Neutrophil (primary cell): ENCODE measurements around the gene CFLAR.

ENCODE experiments used
- H3K27ac ChIP-seq: fragments of 200-600 bp; sonication (generic); 2 replicates; pipeline ENCODE4 v1.5.1; 2016; ENCODE audit warnings: mild to moderate bottlenecking, moderate library complexity
- H3K27me3 ChIP-seq: fragments of 200-600 bp; sonication (generic); 2 replicates; pipeline ENCODE4 v1.6.0; 2016; ENCODE audit warnings: mild to moderate bottlenecking
- H3K36me3 ChIP-seq: fragments of 200-600 bp; sonication (generic); 2 replicates; pipeline ENCODE4 v1.5.1; 2017
- H3K4me1 ChIP-seq, 2 experiments: fragments of 200-600 bp in 1 of 2; sonication (generic) in 1 of 2; 1 replicate in 1 of 2; 2 replicates in 1 of 2; pipeline versions ENCODE4 v1.5.1 to v1.6.1; 2013 to 2016; ENCODE audit warnings: low read depth in 1 of 2, low read length in 1 of 2, mild to moderate bottlenecking in 1 of 2, moderate library complexity in 1 of 2; ENCODE audit not compliant: control insufficient read depth in 1 of 2, insufficient read depth in 1 of 2
- H3K4me3 ChIP-seq, 2 experiments: fragments of 200-600 bp in 1 of 2; sonication (generic) in 1 of 2; 1 replicate in 1 of 2; 2 replicates in 1 of 2; pipeline ENCODE4 v1.5.1; 2013 to 2016; ENCODE audit warnings: low read depth in 1 of 2, low read length in 1 of 2, mild to moderate bottlenecking in 1 of 2, moderate library complexity in 1 of 2
- H3K9me3 ChIP-seq: fragments of 200-600 bp; sonication (generic); 2 replicates; pipeline ENCODE4 v1.5.1; 2016
- TF ChIP-seq, protein P1 (sequence below): fragments of 200-600 bp; sonication (generic); IDR thresholded peaks from 2 replicates; pipeline ENCODE4 v1.5.1; 2016; ENCODE audit warnings: antibody characterized with exemption

The CFLAR gene

DNA sequence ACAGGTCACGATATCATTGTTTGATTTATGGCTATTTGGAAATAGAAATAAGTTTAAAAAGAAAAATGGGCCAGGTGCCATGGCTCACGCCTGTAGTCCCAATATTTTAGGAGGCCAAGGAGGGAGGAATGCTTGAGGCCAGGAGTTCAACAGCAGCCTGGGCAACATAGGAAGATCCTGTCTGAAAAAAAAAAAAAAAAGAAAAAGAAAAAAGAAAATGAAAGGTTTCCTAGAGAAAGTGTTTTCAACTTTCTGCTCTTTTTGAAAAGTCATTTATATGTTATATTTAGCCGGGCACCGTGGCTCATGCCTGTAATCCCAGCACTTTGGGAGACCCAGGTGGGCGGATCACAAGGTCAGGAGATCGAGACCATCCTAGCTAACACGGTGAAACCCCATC is 41.0 kb upstream of the CFLAR start:
- no peaks in the 10 kb centered on the region for H3K27me3 ChIP-seq
- TF ChIP-seq, protein P1, sequence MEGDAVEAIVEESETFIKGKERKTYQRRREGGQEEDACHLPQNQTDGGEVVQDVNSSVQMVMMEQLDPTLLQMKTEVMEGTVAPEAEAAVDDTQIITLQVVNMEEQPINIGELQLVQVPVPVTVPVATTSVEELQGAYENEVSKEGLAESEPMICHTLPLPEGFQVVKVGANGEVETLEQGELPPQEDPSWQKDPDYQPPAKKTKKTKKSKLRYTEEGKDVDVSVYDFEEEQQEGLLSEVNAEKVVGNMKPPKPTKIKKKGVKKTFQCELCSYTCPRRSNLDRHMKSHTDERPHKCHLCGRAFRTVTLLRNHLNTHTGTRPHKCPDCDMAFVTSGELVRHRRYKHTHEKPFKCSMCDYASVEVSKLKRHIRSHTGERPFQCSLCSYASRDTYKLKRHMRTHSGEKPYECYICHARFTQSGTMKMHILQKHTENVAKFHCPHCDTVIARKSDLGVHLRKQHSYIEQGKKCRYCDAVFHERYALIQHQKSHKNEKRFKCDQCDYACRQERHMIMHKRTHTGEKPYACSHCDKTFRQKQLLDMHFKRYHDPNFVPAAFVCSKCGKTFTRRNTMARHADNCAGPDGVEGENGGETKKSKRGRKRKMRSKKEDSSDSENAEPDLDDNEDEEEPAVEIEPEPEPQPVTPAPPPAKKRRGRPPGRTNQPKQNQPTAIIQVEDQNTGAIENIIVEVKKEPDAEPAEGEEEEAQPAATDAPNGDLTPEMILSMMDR, result no peak
- H3K9me3 ChIP-seq, result no peaks in the 10 kb centered on the region
- H3K4me1 ChIP-seq, result peaks cover 43 to 46% of the 10 kb centered on the region in 2 experiments
- no peak overlapping the region for H3K27ac ChIP-seq
- no peak overlapping the region for H3K4me3 ChIP-seq
- peaks cover 13% of the 10 kb centered on the region for H3K36me3 ChIP-seq

DNA sequence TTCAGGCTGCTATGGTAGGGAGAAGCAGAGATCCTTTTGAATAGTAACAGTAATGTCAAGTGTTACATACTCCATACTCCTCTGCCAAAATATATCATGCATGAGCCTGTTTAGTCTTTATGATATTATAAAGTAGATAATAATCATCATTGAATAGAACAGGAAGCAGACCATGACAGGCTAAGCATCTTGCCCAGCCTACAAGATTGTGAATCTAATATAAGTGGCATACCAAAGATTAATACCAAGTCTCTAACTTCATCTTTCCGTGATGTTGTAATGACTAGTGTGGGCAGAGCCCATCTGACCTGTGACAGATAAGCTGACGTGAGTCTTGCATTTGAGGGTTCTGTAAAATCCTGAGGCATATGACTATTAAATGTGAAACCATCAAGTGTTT is 31.1 kb upstream of the CFLAR start:
- Histone ChIP-seq H3K9me3 (no peaks in the 10 kb centered on the region), H3K4me1 (peaks cover 9 to 14% of the 10 kb centered on the region in 2 experiments), H3K36me3 (peaks cover 23% of the 10 kb centered on the region), H3K27me3 (no peaks in the 10 kb centered on the region), H3K27ac (peak overlapping the region; percentile 33), H3K4me3 (no peak overlapping the region)
- TF ChIP-seq, protein P1, result no peak

DNA sequence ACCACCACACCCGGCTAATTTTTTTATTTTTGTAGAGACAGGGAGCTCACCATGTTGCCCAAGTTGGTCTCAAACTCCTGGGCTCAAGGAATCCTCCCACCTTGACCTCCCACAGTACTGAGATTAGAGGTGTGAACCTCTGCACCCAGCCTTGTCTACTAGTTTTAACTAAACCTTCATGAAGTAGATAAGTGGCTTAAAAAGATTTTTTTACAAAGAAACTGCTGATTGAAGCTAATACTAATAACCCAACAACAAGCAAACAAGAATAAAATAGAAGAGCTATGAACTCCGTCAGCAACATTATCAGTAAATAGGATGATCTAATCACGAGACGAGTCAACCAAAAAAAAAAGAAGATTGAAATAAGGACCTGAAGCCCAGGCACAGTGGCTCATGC is 25.4 kb upstream of the CFLAR start:
- no peaks in the 10 kb centered on the region for H3K27me3 ChIP-seq
- no peaks in the 10 kb centered on the region for H3K9me3 ChIP-seq
- TF ChIP-seq, protein P1, result no peak
- H3K36me3 ChIP-seq, result peaks cover 5% of the 10 kb centered on the region
- peaks cover 44 to 54% of the 10 kb centered on the region in 2 experiments for H3K4me1 ChIP-seq
- H3K27ac ChIP-seq, result peak overlapping the region; percentile 33
- no peak overlapping the region for H3K4me3 ChIP-seq

DNA sequence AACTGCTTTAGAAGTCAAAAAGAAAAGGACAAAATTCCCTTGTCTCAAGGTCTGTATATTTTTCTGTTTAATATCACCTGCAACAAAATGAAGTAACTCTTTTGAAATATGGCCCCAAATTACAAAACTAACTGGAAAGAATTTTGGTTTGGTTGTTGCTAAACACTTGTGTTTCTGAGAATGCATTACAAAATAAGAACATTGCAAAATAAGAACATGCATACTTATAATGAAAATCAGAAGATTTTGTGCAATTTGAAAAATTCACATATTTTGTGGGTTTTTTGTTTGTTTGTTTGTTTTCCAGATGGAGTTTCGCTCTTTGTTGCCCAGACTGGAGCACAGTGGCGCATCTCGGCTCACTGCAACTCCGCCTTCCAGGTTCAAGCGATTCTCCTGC is 22.4 kb upstream of the CFLAR start:
- H3K36me3 ChIP-seq, result no peaks in the 10 kb centered on the region
- peaks cover 42 to 56% of the 10 kb centered on the region in 2 experiments for H3K4me1 ChIP-seq
- no peaks in the 10 kb centered on the region for H3K27me3 ChIP-seq
- no peaks in the 10 kb centered on the region for H3K9me3 ChIP-seq
- peak overlapping the region; percentile 49 to 56 for H3K4me3 ChIP-seq
- H3K27ac ChIP-seq, result peak overlapping the region; percentile 86
- TF ChIP-seq, protein P1, result no peak

DNA sequence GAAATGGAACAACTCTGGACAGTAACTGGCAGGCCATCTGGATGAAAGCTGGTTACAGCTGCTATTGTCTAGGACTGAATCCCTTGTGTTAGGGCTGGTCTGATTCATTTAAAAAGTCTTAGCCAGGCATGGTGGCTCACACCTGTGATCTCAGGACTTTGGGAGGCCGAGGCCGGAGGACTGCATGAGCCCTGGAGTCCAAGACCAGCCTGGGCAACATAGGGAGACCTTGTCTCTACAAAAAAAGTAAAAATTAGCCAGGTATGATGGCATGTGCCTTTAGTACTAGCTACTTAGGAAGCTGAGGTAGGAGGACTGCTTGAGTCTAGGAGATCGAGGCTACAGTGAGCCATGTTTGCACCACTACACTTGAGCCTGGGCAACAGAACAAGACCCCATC is 15.5 kb upstream of the CFLAR start:
- Histone ChIP-seq H3K4me3 (no peak overlapping the region), H3K27ac (no peak overlapping the region), H3K4me1 (peaks cover 0 to 3% of the 10 kb centered on the region in 2 experiments), H3K9me3 (no peaks in the 10 kb centered on the region), H3K27me3 (no peaks in the 10 kb centered on the region), H3K36me3 (no peaks in the 10 kb centered on the region)
- TF ChIP-seq, protein P1, result no peak

DNA sequence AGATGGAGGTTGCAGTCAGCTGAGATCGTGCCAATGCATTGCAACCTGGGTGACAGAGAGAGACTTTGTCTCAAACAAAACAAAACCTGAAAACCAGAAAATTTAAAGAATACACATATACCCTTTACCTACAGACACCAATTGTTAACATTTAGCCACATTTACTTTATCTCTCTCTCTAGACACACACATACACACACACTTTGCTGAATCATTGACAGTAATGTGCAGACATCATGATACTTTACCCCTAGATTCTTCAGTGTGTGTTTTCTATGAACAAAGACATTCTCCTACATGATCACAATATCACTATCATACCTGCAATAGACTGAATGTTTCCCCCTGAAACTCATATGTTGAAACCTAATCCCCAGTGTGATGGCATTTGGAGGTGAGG is 10.2 kb upstream of the CFLAR start:
- TF ChIP-seq, protein P1, result no peak
- Histone ChIP-seq H3K4me3 (no peak overlapping the region), H3K27ac (no peak overlapping the region), H3K36me3 (no peaks in the 10 kb centered on the region), H3K9me3 (no peaks in the 10 kb centered on the region), H3K27me3 (no peaks in the 10 kb centered on the region), H3K4me1 (peaks cover 0 to 4% of the 10 kb centered on the region in 2 experiments)
